Activated CD8-positive, alpha-beta memory T cell treated with anti-CD3 and anti-CD28 coated beads, Interleukin-2, amount 50 U/mL, for 1 hour (primary cell): ENCODE measurements around the gene CRYGB.

ENCODE experiments used
- DNase-seq: peaks from one replicate; pipeline ENCODE4 v3.0.0-alpha.2; 2020; ENCODE audit errors: extremely low read depth

The CRYGB gene, protein sequence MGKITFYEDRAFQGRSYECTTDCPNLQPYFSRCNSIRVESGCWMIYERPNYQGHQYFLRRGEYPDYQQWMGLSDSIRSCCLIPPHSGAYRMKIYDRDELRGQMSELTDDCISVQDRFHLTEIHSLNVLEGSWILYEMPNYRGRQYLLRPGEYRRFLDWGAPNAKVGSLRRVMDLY

GRCh38 chr2:208146006-208146405 lies at the start of gene CRYGB:
CRYGB (minus strand) TSS chr2:208146158; CDS start chr2:208146120, 38 bp downstream.
- DNase-seq, result no peak

GRCh38 chr2:208195531-208195930 lies 49.6 kb upstream of the CRYGB start:
- DNase-seq, result no peak

DNA sequence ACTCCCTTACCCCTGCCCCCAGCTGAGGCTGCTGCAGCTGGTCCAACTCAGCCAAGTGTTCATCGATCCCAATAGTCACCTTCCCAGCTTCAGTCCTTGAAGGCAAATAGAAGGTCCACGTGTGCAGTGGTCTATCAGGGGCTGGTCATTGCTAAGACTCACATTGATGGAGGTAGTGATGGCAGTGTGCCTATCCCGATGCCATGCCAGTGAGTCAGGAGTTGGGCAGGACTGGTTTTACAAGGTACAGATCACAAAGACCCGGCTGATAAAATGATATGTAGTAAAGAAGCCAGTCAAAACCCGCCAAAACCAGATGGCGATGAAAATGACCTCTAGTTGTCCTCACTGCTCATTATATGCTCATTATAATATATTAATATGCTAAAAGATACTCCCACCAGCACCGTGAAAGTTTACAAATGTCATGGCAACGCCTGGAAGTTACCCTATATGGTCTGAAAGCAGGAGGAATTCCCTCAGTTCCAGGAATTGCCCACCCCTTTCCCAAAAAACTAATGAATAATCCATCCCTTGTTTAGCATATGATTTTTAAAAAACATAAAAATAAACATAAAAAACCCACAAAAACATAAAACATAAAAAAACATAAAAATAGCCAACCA lies 46.8 kb upstream of the CRYGB start:
- no peak for DNase-seq

DNA sequence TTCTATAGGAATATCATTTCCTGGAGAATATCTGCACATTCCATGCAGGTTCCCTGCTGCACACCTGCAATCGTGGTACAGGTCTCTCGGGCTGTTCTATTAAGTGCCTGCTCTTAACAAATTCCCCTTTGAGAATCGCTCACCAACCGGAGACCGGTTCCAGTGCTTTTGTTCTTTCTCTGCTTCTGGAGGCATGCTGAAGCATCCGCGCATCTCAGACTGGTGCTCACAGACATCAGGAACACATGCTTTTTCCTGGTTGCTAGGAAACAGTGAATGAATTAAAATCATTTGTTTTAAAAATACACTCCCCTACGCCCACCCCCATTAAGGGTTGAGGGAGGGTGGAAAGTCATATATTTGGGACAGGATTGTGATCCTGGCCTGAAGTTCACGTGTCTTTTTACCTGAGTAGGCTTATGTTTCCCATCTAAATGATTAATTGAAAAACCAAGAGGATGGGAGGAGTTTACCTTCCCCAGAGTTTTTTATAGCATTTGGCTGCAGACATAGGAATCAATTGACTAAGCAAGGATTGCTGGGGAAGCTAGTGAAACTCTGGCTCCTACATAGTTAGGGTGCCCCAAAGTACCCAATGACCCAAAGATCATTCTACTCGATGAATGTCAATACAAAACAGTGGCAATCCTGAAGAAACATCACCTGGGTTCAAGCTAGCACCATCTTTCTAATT lies 44.0 kb upstream of the CRYGB start, which contains the start of gene C2orf80:
Gene C2orf80, minus strand, starts transcription at position 221 of the 694 bp plus-strand sequence. CDS start 3,044 bp downstream, outside the sequence.
- DNase-seq, result no peak

- no peak for DNase-seq
Observed at GRCh38 chr2:208189069-208189809, 43.3 kb upstream of the CRYGB start.

- DNase-seq, result no peak
Observed at GRCh38 chr2:208186893-208187292, 40.9 kb upstream of the CRYGB start.

- DNase-seq, result no peak
Observed at GRCh38 chr2:208186465-208186864, 40.5 kb upstream of the CRYGB start.

GRCh38 chr2:208183972-208184705 lies 38.2 kb upstream of the CRYGB start:
- DNase-seq, result no peak

GRCh38 chr2:208183526-208183925 lies 37.6 kb upstream of the CRYGB start:
- no peak for DNase-seq

- DNase-seq, result no peak
Observed at GRCh38 chr2:208182835-208183234, 36.9 kb upstream of the CRYGB start.

DNA sequence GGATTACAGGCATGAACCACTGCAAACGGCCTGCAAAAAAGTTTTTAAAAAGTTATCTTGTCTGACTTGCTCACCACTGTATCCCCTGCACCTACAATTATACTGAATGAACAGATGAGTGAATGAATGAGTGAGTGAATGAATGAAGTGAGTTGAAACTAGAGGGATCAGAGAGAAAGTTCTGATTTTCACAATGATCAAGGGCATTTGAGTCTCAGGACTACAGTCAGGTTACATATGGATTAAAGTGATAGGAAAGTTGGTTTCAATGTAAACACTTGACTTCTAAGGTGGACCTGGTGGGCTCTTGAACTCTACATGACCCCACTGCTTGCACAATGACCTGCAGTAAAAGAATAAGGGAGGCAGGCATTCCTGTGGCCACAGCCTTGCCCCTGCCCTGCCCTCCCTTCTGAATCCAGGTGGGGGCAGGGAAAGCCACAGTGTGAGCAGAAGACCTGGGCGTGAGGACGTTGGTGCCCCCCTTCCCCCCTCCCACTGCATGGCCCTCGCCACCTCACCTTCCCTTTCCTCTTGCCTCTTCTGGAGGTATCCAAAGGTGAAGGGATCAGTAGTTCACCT lies 33.2 kb upstream of the CRYGB start:
- no peak for DNase-seq

DNA sequence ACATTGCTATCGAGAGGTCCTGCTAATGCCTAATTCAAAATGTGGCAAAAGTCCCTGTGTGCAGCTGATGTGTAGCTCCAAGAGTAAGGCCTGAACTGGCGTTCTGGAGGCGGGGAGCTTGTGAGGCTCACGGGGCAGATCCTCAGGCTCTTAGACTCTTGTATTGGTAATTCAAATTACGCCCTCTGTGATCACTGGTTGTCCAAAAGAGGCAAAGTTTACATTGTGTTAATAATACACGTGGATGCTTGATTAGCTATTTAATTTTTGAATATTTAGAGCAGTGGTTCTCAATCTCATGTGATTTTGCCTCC lies 29.8 kb upstream of the CRYGB start:
- no peak for DNase-seq

GRCh38 chr2:208175069-208175839 lies 29.3 kb upstream of the CRYGB start:
- DNase-seq, result peak; percentile 13

DNA sequence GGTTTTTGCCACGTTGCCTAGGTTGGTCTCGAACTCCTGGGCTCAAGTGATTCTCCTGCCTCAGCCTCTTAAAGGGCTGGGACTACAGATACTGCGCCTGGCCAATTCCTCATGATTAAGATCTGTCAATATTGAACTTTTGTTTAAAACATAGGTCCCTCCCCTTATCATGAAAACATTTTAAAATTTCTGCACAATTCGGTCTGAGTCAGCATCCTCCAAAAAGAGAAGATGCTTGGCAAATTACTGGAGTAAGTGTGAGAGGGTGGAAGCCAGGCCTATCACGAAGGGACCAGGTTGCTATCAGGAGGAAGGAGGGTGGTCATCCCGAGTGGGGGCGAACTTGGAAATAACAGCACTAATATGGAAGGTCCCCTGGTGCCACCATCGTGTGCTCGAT lies 28.2 kb upstream of the CRYGB start:
- no peak for DNase-seq

GRCh38 chr2:208172125-208172524 lies 26.2 kb upstream of the CRYGB start:
- no peak for DNase-seq

- no peak for DNase-seq
Observed at GRCh38 chr2:208164951-208165755, 19.2 kb upstream of the CRYGB start.

DNA sequence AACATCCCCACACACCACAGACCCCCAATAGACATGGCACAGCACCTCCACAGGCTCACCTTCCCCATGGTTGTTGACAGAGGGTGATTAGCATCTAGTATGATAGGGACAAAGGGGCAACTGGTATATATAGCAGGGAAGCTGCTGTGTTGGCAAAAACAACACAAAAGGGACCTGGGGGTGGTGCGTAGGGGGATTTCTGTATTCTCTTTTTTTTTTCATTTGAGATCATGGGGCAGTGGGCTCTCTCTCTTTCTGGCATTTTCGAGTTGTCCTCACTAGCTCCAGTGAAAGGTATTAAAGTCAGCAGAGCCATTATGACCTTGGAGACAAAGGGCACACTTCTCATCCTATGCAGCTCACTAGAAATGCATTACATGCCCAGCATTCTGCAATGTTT lies 17.5 kb upstream of the CRYGB start, which contains the start of gene CRYGA:
Gene CRYGA, minus strand, starts transcription at position 101 of the 400 bp plus-strand sequence. Its CDS starts 33 bp downstream, at position 68.
- no peak for DNase-seq

GRCh38 chr2:208156439-208156838 lies 10.5 kb upstream of the CRYGB start:
- no peak for DNase-seq

GRCh38 chr2:208153156-208153555 lies 7.2 kb upstream of the CRYGB start:
- DNase-seq, result no peak

GRCh38 chr2:208150956-208151355 lies 5.0 kb upstream of the CRYGB start:
- no peak for DNase-seq
